HepG2 (cell line): ENCODE measurements around the gene FHIT. TPM values are rescaled to one million over a fixed set of nuclear protein-coding genes. Genes with fewer than 3 reads are reported as not detected.

Source experiments
- ATAC-seq: fragments of 200-7000 bp; cut with Tn5 transposase; 3 replicates; pipeline ENCODE4 v1.9.1; 2020; ENCODE audit warnings: mild to moderate bottlenecking, moderate library complexity
- BruUV-seq: library from RNA; stranded (reverse); fragments of 400-500 nt; replicated peaks from 2 replicates; lab custom pipeline; 2021; lab: Mats Ljungman, UMichigan
- CTCF ChIA-PET: fragments of 300-600 bp; formaldehyde crosslinking; extraction: SDS; loops from one replicate; lab custom pipeline; 2021; ENCODE audit warnings: low total read pairs, inconsistent platforms, low intra/inter-chr PET ratio; lab: Yijun Ruan, JAX
- POLR2A ChIA-PET: fragments of 350-600 bp; sonication (Branson Sonifier 250); formaldehyde crosslinking; loops from one replicate; lab custom pipeline; 2020; ENCODE audit warnings: antibody characterized with exemption, inconsistent platforms; lab: Yijun Ruan, JAX
- DNase-seq: peaks from one replicate; pipeline ENCODE4 v3.0.0-alpha.2; 2015; ENCODE audit warnings: low spot score
- FAIRE-seq: peaks from 3 replicates; lab custom pipeline; 2011; peaks lifted over from hg19 to GRCh38; lab: Jason Lieb, UNC
- H2AFZ ChIP-seq: one replicate; pipeline ENCODE4 v1.6.1; 2011; ENCODE audit warnings: low read length, inconsistent platforms
- H3K27ac ChIP-seq: fragments of 300-600 bp; 3 replicates; pipeline ENCODE4 v1.8.0; 2011; ENCODE audit warnings: mixed run types, mild to moderate bottlenecking, mixed read lengths, low read length, inconsistent platforms; ENCODE audit not compliant: insufficient read depth; ENCODE audit errors: extremely low read length
- H3K27me3 ChIP-seq, 2 experiments: fragments of 200-600 bp in 1 of 2; 2 replicates in 1 of 2; 3 replicates in 1 of 2; pipeline versions ENCODE4 v1.6.0 to v1.8.0; 2011; ENCODE audit warnings: low read length in 2 of 2, mild to moderate bottlenecking in 2 of 2, moderate library complexity in 2 of 2, inconsistent platforms in 1 of 2; ENCODE audit not compliant: insufficient read depth in 2 of 2, control insufficient read depth in 1 of 2
- H3K36me3 ChIP-seq, 2 experiments: fragments of 200-600 bp in 1 of 2; replicated peaks in 1 of 2; 2 replicates in 1 of 2; 3 replicates in 1 of 2; pipeline versions ENCODE4 v1.5.1 to v1.8.0; 2011; ENCODE audit warnings: low read length in 2 of 2, inconsistent platforms in 1 of 2; ENCODE audit not compliant: insufficient read depth in 2 of 2, control insufficient read depth in 1 of 2
- H3K4me1 ChIP-seq: 2 replicates; pipeline ENCODE4 v1.5.1; 2012; ENCODE audit warnings: low read length, inconsistent platforms; ENCODE audit not compliant: insufficient read depth
- H3K4me2 ChIP-seq: 2 replicates; pipeline ENCODE4 v1.6.0; 2011; ENCODE audit warnings: low read depth, low read length, inconsistent platforms
- H3K4me3 ChIP-seq, 3 experiments: fragments of 200-600 bp in 1 of 3; sonication (generic), shearing (Covaris generic) in 1 of 3; replicated peaks in 1 of 3; 2 replicates each; pipeline ENCODE4 v1.5.1; 2011 to 2016; ENCODE audit warnings: low read length in 3 of 3, inconsistent platforms in 2 of 3, low read depth in 2 of 3, mild to moderate bottlenecking in 2 of 3, control low read depth in 1 of 3, mixed read lengths in 1 of 3; ENCODE audit not compliant: insufficient read depth in 1 of 3
- H3K79me2 ChIP-seq: one replicate; pipeline ENCODE4 v1.6.1; 2011; ENCODE audit warnings: low read length, inconsistent platforms; ENCODE audit not compliant: insufficient read depth
- H3K9ac ChIP-seq: 2 replicates; pipeline ENCODE4 v1.6.0; 2011; ENCODE audit warnings: mild to moderate bottlenecking, low read depth, low read length, inconsistent platforms; ENCODE audit not compliant: insufficient read depth
- H3K9me3 ChIP-seq: 2 replicates; pipeline ENCODE4 v1.5.1; 2012; ENCODE audit warnings: mild to moderate bottlenecking, low read length
- H4K20me1 ChIP-seq: 2 replicates; pipeline ENCODE4 v1.6.0; 2011; ENCODE audit warnings: inconsistent platforms, mild to moderate bottlenecking, low read length, moderate library complexity; ENCODE audit not compliant: insufficient read depth
- ATF4 ChIP-seq, 2 experiments: fragments of 450-650 bp in 1 of 2; sonication (generic) in 1 of 2; formaldehyde crosslinking; IDR thresholded peaks; 2 replicates each; pipeline versions ENCODE4 v1.5.0 to v1.8.0; 2020 to 2022; ENCODE audit warnings: mild to moderate bottlenecking in 1 of 2, missing genetic modification reagents in 1 of 2
- CEBPB ChIP-seq: IDR thresholded peaks from 2 replicates; pipeline ENCODE4 v1.6.1; 2011; ENCODE audit warnings: low read depth, low read length, improper control_type of control experiment, borderline replicate concordance
- DMAP1 ChIP-seq: IDR thresholded peaks from 2 replicates; pipeline ENCODE4 v1.6.1; 2016
- GLMP ChIP-seq: sonication (generic); formaldehyde crosslinking; IDR thresholded peaks from 2 replicates; pipeline ENCODE4 v1.9.0; 2021; ENCODE audit warnings: missing genetic modification reagents, mild to moderate bottlenecking, borderline replicate concordance
- IKZF4 ChIP-seq: sonication (generic); formaldehyde crosslinking; IDR thresholded peaks from 2 replicates; pipeline ENCODE4 v1.5.1; 2020; ENCODE audit warnings: borderline replicate concordance, mild to moderate bottlenecking, low read depth, missing genetic modification reagents; ENCODE audit errors: not compliant biosample characterization
- IRF1 ChIP-seq: sonication (generic); formaldehyde crosslinking; IDR thresholded peaks from 2 replicates; pipeline ENCODE4 v1.4.0; 2020; ENCODE audit warnings: low read depth, mild to moderate bottlenecking, missing genetic modification reagents
- MAFF ChIP-seq: IDR thresholded peaks from 2 replicates; pipeline ENCODE4 v1.6.1; 2011; ENCODE audit warnings: low read depth, low read length, improper control_type of control experiment
- PHB2 ChIP-seq: fragments of 450-650 bp; IDR thresholded peaks from 2 replicates; pipeline ENCODE4 v1.6.1; 2018; ENCODE audit not compliant: partially characterized antibody
- SETDB1 ChIP-seq: sonication (generic); formaldehyde crosslinking; IDR thresholded peaks from 2 replicates; pipeline ENCODE4 v1.5.1; 2020; ENCODE audit warnings: missing genetic modification reagents, mild to moderate bottlenecking, borderline replicate concordance
- ZBTB14 ChIP-seq: sonication (generic); formaldehyde crosslinking; IDR thresholded peaks from 2 replicates; pipeline ENCODE4 v1.4.0; 2020; ENCODE audit warnings: missing genetic modification reagents
- ZFP36L2 ChIP-seq: sonication (generic); formaldehyde crosslinking; IDR thresholded peaks from 2 replicates; pipeline ENCODE4 v1.4.0; 2020; ENCODE audit warnings: missing genetic modification reagents
- ZFP90 ChIP-seq: sonication (generic); formaldehyde crosslinking; IDR thresholded peaks from 2 replicates; pipeline ENCODE4 v1.8.0; 2022; ENCODE audit warnings: missing genetic modification reagents, mild to moderate bottlenecking, inconsistent platforms, borderline replicate concordance
- ZNF207 ChIP-seq: fragments of 450-650 bp; IDR thresholded peaks from 2 replicates; pipeline ENCODE4 v1.6.1; 2016; ENCODE audit warnings: antibody characterized with exemption, borderline replicate concordance
- ZNF460 ChIP-seq: sonication (generic); formaldehyde crosslinking; IDR thresholded peaks from 2 replicates; pipeline ENCODE4 v1.5.1; 2020; ENCODE audit warnings: missing genetic modification reagents, mild to moderate bottlenecking, borderline replicate concordance
- ZNF512 ChIP-seq: sonication (generic); formaldehyde crosslinking; IDR thresholded peaks from 2 replicates; pipeline ENCODE4 v1.4.0; 2020; ENCODE audit warnings: mild to moderate bottlenecking, missing genetic modification reagents
- ZNF788 ChIP-seq: sonication (generic); formaldehyde crosslinking; IDR thresholded peaks from 2 replicates; pipeline ENCODE4 v1.5.0; 2020; ENCODE audit warnings: mild to moderate bottlenecking, missing genetic modification reagents, borderline replicate concordance
- WGBS: methylation state at CpG from one replicate; pipeline ENCODE4 v1.1.6; 2017; ENCODE audit warnings: low lambda C conversion rate; 5-methylcytosine and 5-hydroxymethylcytosine counted together
- in situ Hi-C: cut with HindIII; loops from 2 replicates; pipeline ENCODE4 v1.10.0; 2017; ENCODE audit warnings: low pct_unique_long_range_greater_than_20kb; ENCODE audit not compliant: extremely low pct_ligation_motif_present
- intact Hi-C: fragments of 100-400 bp; cut with micrococcal nuclease; formaldehyde crosslinking; loops from one replicate; pipeline ENCODE4 v1.10.0; 2022; ENCODE audit not compliant: unreplicated experiment
- polyA plus RNA-seq, 8 experiments: library from polyadenylated mRNA; depleted of rRNA in 3 of 8; stranded (reverse) in 7 of 8; unstranded in 1 of 8; fragments of >200 nt; fragmentation: Illumina TruSeq in 4 of 8; extraction: Trizol in 4 of 8; gene quantifications; 2 replicates each; pipeline versions ENCODE4 v1.2.1 to v1.2.3, GENCODE V29; 2011 to 2016; ENCODE audit warnings: low read depth in 4 of 8, missing spikeins in 1 of 8, mixed read lengths in 1 of 8; ENCODE audit not compliant: insufficient read depth in 1 of 8
- total RNA-seq, 5 experiments: library from RNA; depleted of rRNA; stranded (reverse); fragments of >200 nt; fragmentation: Illumina TruSeq; extraction: Trizol; gene quantifications; 2 replicates each; pipeline ENCODE4 v1.2.3, GENCODE V29; 2016; ENCODE audit warnings: low read depth in 1 of 5

Gene FHIT
- total and polyA plus RNA-seq, 2 of the 13 experiments (the other 11 are each of a cell fraction or from before 2014, with no cell fraction given): 4.0 to 4.6 TPM

- TF ChIP-seq ZNF788 (CRISPR knock-in tag) (no peak), PHB2 (no peak)
- TF ChIP-seq, all 625 proteins: peak for 0
These were observed 504.4 kb downstream of the FHIT start (continued) for GRCh38 chr3:60746695-60747416.

- in situ Hi-C loops: no loop called here
- Histone ChIP-seq H3K4me2 (no peak overlapping the region), H3K36me3 (no peaks in the 10 kb centered on the region), H3K79me2 (no peaks in the 10 kb centered on the region), H2AFZ (no peak overlapping the region), H3K4me1 (peaks cover 18% of the 10 kb centered on the region), H4K20me1 (no peaks in the 10 kb centered on the region), H3K27ac (no peak overlapping the region), H3K4me3 (no peak overlapping the region), H3K9ac (no peak overlapping the region), H3K27me3 (no peaks in the 10 kb centered on the region), H3K9me3 (no peaks in the 10 kb centered on the region)
- no peak for ATAC-seq
- no peak for DNase-seq
- FAIRE-seq: no peak
- CTCF ChIA-PET: no interaction called here
- 44% methylated on average over 8 of the region's 8 CpGs for WGBS
- intact Hi-C loops: no loop called here
- POLR2A ChIA-PET: no interaction called here
- BruUV-seq: no TSS peak
- TF ChIP-seq SETDB1 (CRISPR knock-in tag): no peak
- TF ChIP-seq GLMP: no peak
- TF ChIP-seq IKZF4 (CRISPR knock-in tag): no peak
- TF ChIP-seq ZNF460 (CRISPR knock-in tag): no peak
- TF ChIP-seq MAFF: no peak
- no peak for TF ChIP-seq ZFP36L2
- no peak for TF ChIP-seq ZNF512 (CRISPR knock-in tag)
- no peak for TF ChIP-seq ZNF207
- TF ChIP-seq ZBTB14: no peak
- no peak for TF ChIP-seq IRF1 (CRISPR knock-in tag)
- no peak for TF ChIP-seq ZFP90 (CRISPR knock-in tag)
- TF ChIP-seq DMAP1 (CRISPR knock-in tag): no peak
- TF ChIP-seq ATF4 (CRISPR knock-in tag; IDR thresholded peaks at IDR 0.05): no peak
- no peak for TF ChIP-seq CEBPB
These were observed 505.1 kb downstream of the FHIT start for GRCh38 chr3:60746043-60746638.
